Type B pancreatic cell (in vitro differentiated cells): ENCODE data around the gene TMOD3. TPM values are rescaled to one million over a fixed set of nuclear protein-coding genes. Genes with fewer than 3 reads are reported as not detected.
A peak's percentile ranks its signal among the peaks of the same experiment; 100 is the strongest.

Source experiments
- DNase-seq: peaks from one replicate; pipeline ENCODE4 v3.0.0; 2021; ENCODE audit warnings: mixed read lengths; ENCODE audit not compliant: unreplicated experiment; ENCODE audit errors: extremely low spot score
- H3K27ac Mint-ChIP-seq: 2 replicates; pipeline ENCODE4 v1.8.0; 2021; ENCODE audit warnings: mild to moderate bottlenecking, mixed read lengths
- H3K27me3 Mint-ChIP-seq: 2 replicates; pipeline ENCODE4 v1.8.0; 2021; ENCODE audit warnings: mixed read lengths
- H3K36me3 Mint-ChIP-seq: 2 replicates; pipeline ENCODE4 v1.8.0; 2021; ENCODE audit warnings: mixed read lengths
- H3K4me1 Mint-ChIP-seq: one replicate; pipeline ENCODE4 v1.8.0; 2021; ENCODE audit warnings: mixed read lengths; ENCODE audit not compliant: unreplicated experiment
- H3K4me3 Mint-ChIP-seq: 2 replicates; pipeline ENCODE4 v1.8.0; 2021; ENCODE audit warnings: mild to moderate bottlenecking, mixed read lengths
- H3K9me3 Mint-ChIP-seq: 2 replicates; pipeline ENCODE4 v1.8.0; 2021; ENCODE audit warnings: mixed read lengths
- total RNA-seq: library from RNA; stranded (reverse); gene quantifications from 2 replicates; pipeline ENCODE4 v1.2.1, GENCODE V29; 2021; ENCODE audit warnings: low replicate concordance
- TF ChIP-seq, protein P1 (sequence below): fragments of 200-600 bp; sonication (generic); conservative IDR thresholded peaks from 2 replicates; pipeline ENCODE4 v1.5.0; 2021; ENCODE audit warnings: antibody characterized with exemption, mild to moderate bottlenecking

The TMOD3 gene
- total RNA-seq, 1 donor from 2014 or later: 49.0 TPM

GRCh38 chr15:51802593-51802992 is 26.9 kb upstream of the TMOD3 start:
- DNase-seq: no peak
- no peaks in the 10 kb centered on the region for H3K27me3 Mint-ChIP-seq
- TF ChIP-seq, protein P1, sequence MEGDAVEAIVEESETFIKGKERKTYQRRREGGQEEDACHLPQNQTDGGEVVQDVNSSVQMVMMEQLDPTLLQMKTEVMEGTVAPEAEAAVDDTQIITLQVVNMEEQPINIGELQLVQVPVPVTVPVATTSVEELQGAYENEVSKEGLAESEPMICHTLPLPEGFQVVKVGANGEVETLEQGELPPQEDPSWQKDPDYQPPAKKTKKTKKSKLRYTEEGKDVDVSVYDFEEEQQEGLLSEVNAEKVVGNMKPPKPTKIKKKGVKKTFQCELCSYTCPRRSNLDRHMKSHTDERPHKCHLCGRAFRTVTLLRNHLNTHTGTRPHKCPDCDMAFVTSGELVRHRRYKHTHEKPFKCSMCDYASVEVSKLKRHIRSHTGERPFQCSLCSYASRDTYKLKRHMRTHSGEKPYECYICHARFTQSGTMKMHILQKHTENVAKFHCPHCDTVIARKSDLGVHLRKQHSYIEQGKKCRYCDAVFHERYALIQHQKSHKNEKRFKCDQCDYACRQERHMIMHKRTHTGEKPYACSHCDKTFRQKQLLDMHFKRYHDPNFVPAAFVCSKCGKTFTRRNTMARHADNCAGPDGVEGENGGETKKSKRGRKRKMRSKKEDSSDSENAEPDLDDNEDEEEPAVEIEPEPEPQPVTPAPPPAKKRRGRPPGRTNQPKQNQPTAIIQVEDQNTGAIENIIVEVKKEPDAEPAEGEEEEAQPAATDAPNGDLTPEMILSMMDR: no peak
- H3K36me3 Mint-ChIP-seq: no peaks in the 10 kb centered on the region
- no peaks in the 10 kb centered on the region for H3K9me3 Mint-ChIP-seq
- peaks cover 21% of the 10 kb centered on the region for H3K4me1 Mint-ChIP-seq
- H3K4me3 Mint-ChIP-seq: no peak overlapping the region
- H3K27ac Mint-ChIP-seq: peak overlapping the region; percentile 90

DNA sequence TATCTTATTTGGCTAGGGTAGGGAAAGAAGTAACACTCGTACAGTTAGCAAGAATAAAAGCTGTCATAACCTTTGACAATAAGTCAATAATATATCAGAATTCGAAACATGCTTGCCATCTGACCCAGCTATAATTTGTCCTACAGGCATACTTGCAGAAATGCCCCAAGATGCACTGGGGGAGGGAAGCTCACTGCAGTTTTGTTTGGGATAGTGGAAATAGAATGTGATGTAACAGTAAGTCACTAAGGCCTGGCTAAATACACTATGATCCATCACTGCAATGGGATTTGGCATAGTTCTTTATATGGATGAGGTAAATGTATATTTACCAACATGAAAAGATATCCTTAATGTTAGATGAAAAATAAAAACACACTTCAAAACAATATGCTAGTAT is 25.5 kb upstream of the TMOD3 start:
- Mint-ChIP-seq H3K4me1 (peaks cover 12% of the 10 kb centered on the region), H3K4me3 (no peak overlapping the region), H3K36me3 (no peaks in the 10 kb centered on the region), H3K27ac (peak overlapping the region; percentile 62), H3K27me3 (no peaks in the 10 kb centered on the region), H3K9me3 (no peaks in the 10 kb centered on the region)
- DNase-seq: no peak
- TF ChIP-seq, protein P1: no peak

DNA sequence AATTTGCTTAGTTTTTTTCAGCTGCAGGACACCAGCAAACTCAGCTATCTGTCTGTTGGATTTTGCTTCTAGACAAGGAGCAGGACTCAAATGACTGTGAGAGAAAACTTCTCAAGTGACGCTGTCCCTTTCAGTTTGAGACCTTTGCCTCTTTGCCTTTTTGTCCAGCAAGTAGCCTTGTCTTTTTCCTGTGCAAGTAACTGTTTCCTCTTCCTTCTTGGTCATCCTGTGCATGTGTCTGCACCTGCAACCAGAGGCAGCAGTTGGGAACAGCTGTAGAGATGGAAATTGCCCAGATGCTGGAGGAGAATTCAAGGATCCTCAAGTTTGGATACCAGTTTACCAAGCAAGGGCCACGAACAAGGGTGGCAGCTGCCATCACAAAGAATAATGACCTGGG is 23.3 kb upstream of the TMOD3 start:
- no peak overlapping the region for H3K4me3 Mint-ChIP-seq
- H3K27ac Mint-ChIP-seq: no peak overlapping the region
- no peaks in the 10 kb centered on the region for H3K27me3 Mint-ChIP-seq
- H3K36me3 Mint-ChIP-seq: no peaks in the 10 kb centered on the region
- TF ChIP-seq, protein P1: no peak
- H3K4me1 Mint-ChIP-seq: peaks cover 4% of the 10 kb centered on the region
- no peaks in the 10 kb centered on the region for H3K9me3 Mint-ChIP-seq
- no peak for DNase-seq

GRCh38 chr15:51809457-51809856 is 20.0 kb upstream of the TMOD3 start:
- no peak for DNase-seq
- Mint-ChIP-seq H3K4me1 (no peaks in the 10 kb centered on the region), H3K9me3 (no peaks in the 10 kb centered on the region), H3K27me3 (no peaks in the 10 kb centered on the region), H3K4me3 (no peak overlapping the region), H3K27ac (no peak overlapping the region), H3K36me3 (no peaks in the 10 kb centered on the region)
- TF ChIP-seq, protein P1: no peak

GRCh38 chr15:51812598-51812997 is 16.9 kb upstream of the TMOD3 start:
- Mint-ChIP-seq H3K27ac (no peak overlapping the region), H3K9me3 (no peaks in the 10 kb centered on the region), H3K4me3 (no peak overlapping the region), H3K27me3 (no peaks in the 10 kb centered on the region), H3K4me1 (peaks cover 10% of the 10 kb centered on the region), H3K36me3 (no peaks in the 10 kb centered on the region)
- TF ChIP-seq, protein P1: no peak
- no peak for DNase-seq

- Mint-ChIP-seq H3K4me3 (no peak overlapping the region), H3K4me1 (peaks cover 18% of the 10 kb centered on the region), H3K27me3 (no peaks in the 10 kb centered on the region), H3K9me3 (no peaks in the 10 kb centered on the region), H3K36me3 (no peaks in the 10 kb centered on the region), H3K27ac (no peak overlapping the region)
- TF ChIP-seq, protein P1: no peak
- no peak for DNase-seq
Measured at GRCh38 chr15:51814606-51815005, 14.8 kb upstream of the TMOD3 start.
